A673 (cell line): ENCODE measurements around the gene HS6ST2. TPM values are rescaled to one million over a fixed set of nuclear protein-coding genes. Genes with fewer than 3 reads are reported as not detected.
A peak's percentile ranks its signal among the peaks of the same experiment; 100 is the strongest.

ENCODE experiments used
- BruUV-seq: library from RNA; stranded (reverse); fragments of 400-500 nt; replicated peaks from 2 replicates; lab custom pipeline; 2021; lab: Mats Ljungman, UMichigan
- CTCF ChIA-PET: fragments of 300-600 bp; sonication (Branson Sonifier 250); formaldehyde crosslinking; loops from one replicate; lab custom pipeline; 2022; ENCODE audit warnings: antibody characterized with exemption; lab: Charles Lee
- POLR2A ChIA-PET: fragments of 300-600 bp; sonication (Branson Sonifier 250); formaldehyde crosslinking; loops from one replicate; lab custom pipeline; 2022; ENCODE audit warnings: antibody characterized with exemption; ENCODE audit not compliant: low non-redundant PET; lab: Charles Lee
- DNase-seq: peaks from one replicate; pipeline ENCODE4 v3.0.0-alpha.2; 2015; ENCODE audit warnings: low spot score
- H3K27ac ChIP-seq: fragments of 200-600 bp; sonication (generic); 2 replicates; pipeline ENCODE4 v1.5.1; 2016; ENCODE audit warnings: mixed run types, low read depth, mild to moderate bottlenecking, mixed read lengths, antibody characterized with exemption, low read length; ENCODE audit not compliant: poor library complexity, severe bottlenecking
- H3K27me3 ChIP-seq: fragments of 200-600 bp; sonication (generic); replicated peaks from 2 replicates; pipeline ENCODE4 v1.6.1; 2017; ENCODE audit warnings: mixed run types, low read depth, mild to moderate bottlenecking, mixed read lengths, antibody characterized with exemption, low read length; ENCODE audit not compliant: insufficient read depth, poor library complexity
- H3K36me3 ChIP-seq: fragments of 200-600 bp; sonication (generic); 2 replicates; pipeline ENCODE4 v1.6.1; 2016; ENCODE audit warnings: mixed run types, mild to moderate bottlenecking, mixed read lengths, antibody characterized with exemption, low read length; ENCODE audit not compliant: insufficient read depth, poor library complexity, severe bottlenecking
- H3K4me1 ChIP-seq: fragments of 200-600 bp; sonication (generic); 2 replicates; pipeline ENCODE4 v1.6.1; 2017; ENCODE audit warnings: mixed run types, mild to moderate bottlenecking, mixed read lengths, antibody characterized with exemption, low read length; ENCODE audit not compliant: insufficient read depth, poor library complexity, severe bottlenecking
- H3K4me3 ChIP-seq: fragments of 200-600 bp; sonication (generic); 2 replicates; pipeline ENCODE4 v1.5.1; 2016; ENCODE audit warnings: low read depth, mixed run types, mild to moderate bottlenecking, mixed read lengths, low read length; ENCODE audit not compliant: poor library complexity, severe bottlenecking
- H3K9me3 ChIP-seq: fragments of 200-600 bp; sonication (generic); 2 replicates; pipeline ENCODE4 v1.6.1; 2016; ENCODE audit warnings: mixed run types, low read depth, mild to moderate bottlenecking, mixed read lengths, antibody characterized with exemption, low read length; ENCODE audit not compliant: poor library complexity, severe bottlenecking
- EZH2 ChIP-seq: fragments of 200-600 bp; sonication (generic); IDR thresholded peaks from 2 replicates; pipeline ENCODE4 v1.6.1; 2017; ENCODE audit warnings: borderline replicate concordance, low read depth, mild to moderate bottlenecking, mixed read lengths, antibody characterized with exemption, low read length; ENCODE audit not compliant: poor library complexity, severe bottlenecking
- intact Hi-C: fragments of 100-400 bp; cut with micrococcal nuclease; formaldehyde crosslinking; loops from one replicate; pipeline ENCODE4 v1.10.0; 2022; ENCODE audit not compliant: unreplicated experiment
- total RNA-seq: library from RNA; stranded (reverse); gene quantifications from 2 replicates; pipeline ENCODE4 v1.2.3, GENCODE V29; 2021
- TF ChIP-seq, protein P1 (sequence below): fragments of 300-800, 200-600 bp; sonication (generic); conservative IDR thresholded peaks from 2 replicates; pipeline ENCODE4 v1.5.1; 2017; ENCODE audit warnings: low read depth, mild to moderate bottlenecking, antibody characterized with exemption, low read length, moderate library complexity, mixed read lengths

HS6ST2 gene
- total RNA-seq, 1 experiment from 2014 or later = 6.9 TPM

DNA sequence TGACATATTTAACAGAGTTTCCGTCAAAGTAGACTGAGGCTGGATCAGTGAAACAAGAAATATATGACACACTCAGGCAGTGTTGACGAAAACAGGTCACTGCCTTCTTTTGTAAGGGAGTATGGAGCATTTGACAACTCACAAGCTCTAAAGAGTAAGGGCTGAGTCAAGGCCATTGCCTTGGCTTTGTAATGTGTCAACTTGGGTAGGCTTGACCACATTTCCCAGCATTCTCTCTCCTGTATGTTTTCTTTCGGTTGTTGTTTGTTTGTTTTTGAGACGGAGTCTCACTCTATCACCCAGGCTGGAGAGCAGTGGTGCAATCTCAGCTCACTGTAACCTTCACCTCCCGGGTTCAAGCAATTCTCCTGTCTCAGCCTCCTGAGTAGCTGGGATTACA is 344.6 kb downstream of the HS6ST2 start:
- Histone ChIP-seq H3K27ac (no peak overlapping the region), H3K36me3 (no peaks in the 10 kb centered on the region), H3K9me3 (no peaks in the 10 kb centered on the region), H3K27me3 (no peaks in the 10 kb centered on the region), H3K4me3 (no peak overlapping the region), H3K4me1 (no peaks in the 10 kb centered on the region)
- no peak for DNase-seq
- ChIA-PET POLR2A (no interaction called here), CTCF (interaction anchor here (1.0 to 1.2 kb wide), 2 partner anchors 321 to 772 kb away, joined by 3 to 5 read pairs; no protein-coding TSS in a partner anchor)
- intact Hi-C loops = loop anchor here (2.0 to 5.0 kb wide), 4 partner anchors 321 to 772 kb away; no protein-coding TSS in a partner anchor
- no TSS peak for BruUV-seq
- TF ChIP-seq EZH2 = no peak
- TF ChIP-seq, protein P1, sequence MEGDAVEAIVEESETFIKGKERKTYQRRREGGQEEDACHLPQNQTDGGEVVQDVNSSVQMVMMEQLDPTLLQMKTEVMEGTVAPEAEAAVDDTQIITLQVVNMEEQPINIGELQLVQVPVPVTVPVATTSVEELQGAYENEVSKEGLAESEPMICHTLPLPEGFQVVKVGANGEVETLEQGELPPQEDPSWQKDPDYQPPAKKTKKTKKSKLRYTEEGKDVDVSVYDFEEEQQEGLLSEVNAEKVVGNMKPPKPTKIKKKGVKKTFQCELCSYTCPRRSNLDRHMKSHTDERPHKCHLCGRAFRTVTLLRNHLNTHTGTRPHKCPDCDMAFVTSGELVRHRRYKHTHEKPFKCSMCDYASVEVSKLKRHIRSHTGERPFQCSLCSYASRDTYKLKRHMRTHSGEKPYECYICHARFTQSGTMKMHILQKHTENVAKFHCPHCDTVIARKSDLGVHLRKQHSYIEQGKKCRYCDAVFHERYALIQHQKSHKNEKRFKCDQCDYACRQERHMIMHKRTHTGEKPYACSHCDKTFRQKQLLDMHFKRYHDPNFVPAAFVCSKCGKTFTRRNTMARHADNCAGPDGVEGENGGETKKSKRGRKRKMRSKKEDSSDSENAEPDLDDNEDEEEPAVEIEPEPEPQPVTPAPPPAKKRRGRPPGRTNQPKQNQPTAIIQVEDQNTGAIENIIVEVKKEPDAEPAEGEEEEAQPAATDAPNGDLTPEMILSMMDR = no peak

DNA sequence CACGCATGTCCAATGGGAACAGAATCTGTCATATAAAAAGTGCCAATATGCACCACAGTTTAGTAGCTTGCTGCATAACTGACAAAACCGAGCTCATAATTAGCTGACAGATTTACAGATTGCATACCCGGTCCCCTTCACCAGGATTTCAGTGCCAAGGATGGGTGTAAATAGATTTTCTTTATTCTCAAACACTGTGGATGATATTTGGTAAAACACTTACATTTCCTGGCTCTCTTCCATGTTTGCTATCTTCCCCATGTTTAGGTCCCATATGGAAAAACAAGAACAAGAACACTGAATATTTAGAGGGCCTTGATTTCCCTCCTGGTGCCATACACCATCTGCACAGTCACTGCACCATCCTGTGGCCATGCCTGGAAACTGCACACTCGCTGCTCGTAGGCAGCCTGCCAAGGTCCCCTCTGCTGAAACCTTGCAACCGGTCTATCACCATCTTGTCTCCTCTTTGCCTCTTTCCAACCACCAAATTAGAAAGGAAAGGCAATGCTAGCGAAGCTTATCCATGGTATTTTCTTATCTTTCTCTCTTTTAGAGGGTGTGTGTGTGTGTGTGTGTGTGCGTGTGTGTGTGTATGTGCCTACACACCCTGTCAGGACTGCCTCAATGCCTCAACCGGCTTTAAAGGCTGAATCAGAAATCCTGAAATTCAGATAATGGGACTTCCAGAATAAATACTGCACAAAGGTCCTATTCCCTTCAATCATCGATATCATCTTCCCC is 345.4 kb downstream of the HS6ST2 start:
- ChIA-PET CTCF (interaction anchor here (1.2 kb wide), 1 partner anchor 771 kb away, joined by 3 read pairs; no protein-coding TSS in a partner anchor), POLR2A (no interaction called here)
- no peaks in the 10 kb centered on the region for H3K4me1 ChIP-seq
- no peaks in the 10 kb centered on the region for H3K36me3 ChIP-seq
- H3K27ac ChIP-seq = no peak overlapping the region
- BruUV-seq = no TSS peak
- DNase-seq = peak; percentile 47
- no peaks in the 10 kb centered on the region for H3K9me3 ChIP-seq
- no peak overlapping the region for H3K4me3 ChIP-seq
- intact Hi-C loops = loop anchor here (2.0 to 5.0 kb wide), 3 partner anchors 386 to 771 kb away; no protein-coding TSS in a partner anchor
- TF ChIP-seq, protein P1 = peak; percentile 78
- TF ChIP-seq EZH2 = no peak
- H3K27me3 ChIP-seq = no peaks in the 10 kb centered on the region

- POLR2A ChIA-PET = no interaction called here
- no peak overlapping the region for H3K4me3 ChIP-seq
- no TSS peak for BruUV-seq
- H3K27ac ChIP-seq = no peak overlapping the region
- peaks cover 5% of the 10 kb centered on the region for H3K27me3 ChIP-seq
- no peaks in the 10 kb centered on the region for H3K36me3 ChIP-seq
- TF ChIP-seq, protein P1 = no peak
- TF ChIP-seq EZH2 = no peak
- no peak for DNase-seq
- intact Hi-C loops = loop anchor here (5.0 kb wide), 1 partner anchor 768 kb away; no protein-coding TSS in a partner anchor
- H3K4me1 ChIP-seq = no peaks in the 10 kb centered on the region
- H3K9me3 ChIP-seq = no peaks in the 10 kb centered on the region
- CTCF ChIA-PET = no interaction called here
These were observed 347.9 kb downstream of the HS6ST2 start for GRCh38 chrX:132610536-132610935.
